NCI-H187 (cell line): ENCODE measurements around the gene PRLR.

Experiments
- DNase-seq, 2 experiments: peaks; one replicate each; lab custom pipeline; 2025; lab: John Stamatoyannopoulos, UW

PRLR gene

DNA sequence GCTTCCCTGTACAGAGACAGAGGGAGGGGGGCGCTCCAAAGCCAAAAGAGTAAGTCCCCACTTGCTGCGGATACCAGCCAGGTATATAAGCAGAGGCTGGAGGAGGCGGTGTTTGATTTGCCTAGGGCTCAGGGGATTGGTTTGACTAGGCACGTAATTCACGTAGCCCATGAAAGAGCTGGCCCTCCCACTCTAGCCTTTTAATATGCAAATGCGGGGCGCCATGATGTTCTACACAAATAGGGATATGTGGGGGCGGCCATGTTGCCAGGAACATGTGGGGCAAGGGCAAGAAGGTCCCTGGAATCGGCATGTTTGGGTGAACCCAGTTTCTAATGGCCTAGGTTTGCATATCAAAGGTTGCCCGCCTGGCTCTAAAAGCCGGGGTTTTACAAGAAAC is 3.3 kb upstream of the PRLR start:
- DNase-seq, result no peak

DNA sequence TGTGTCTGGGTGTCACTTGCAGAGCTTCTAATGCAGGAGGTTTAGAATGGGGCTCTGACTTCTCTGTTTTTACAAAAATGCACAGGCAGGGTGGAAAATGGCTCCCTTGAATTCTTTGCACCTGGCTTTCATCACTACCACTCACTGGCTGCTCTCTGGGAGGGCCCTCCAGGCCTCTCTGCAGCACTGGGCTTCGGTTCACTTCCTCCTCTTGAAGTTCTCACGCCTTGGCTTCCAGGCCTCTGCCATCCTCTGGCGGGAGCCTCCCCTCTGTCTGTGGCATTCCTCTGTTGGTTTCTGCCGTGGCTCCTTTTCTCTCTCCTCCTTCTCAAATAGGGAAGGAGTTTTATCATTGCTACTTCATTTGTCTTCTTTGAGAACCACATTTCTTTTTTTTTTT is 2.8 kb upstream of the PRLR start:
- no peak for DNase-seq

DNA sequence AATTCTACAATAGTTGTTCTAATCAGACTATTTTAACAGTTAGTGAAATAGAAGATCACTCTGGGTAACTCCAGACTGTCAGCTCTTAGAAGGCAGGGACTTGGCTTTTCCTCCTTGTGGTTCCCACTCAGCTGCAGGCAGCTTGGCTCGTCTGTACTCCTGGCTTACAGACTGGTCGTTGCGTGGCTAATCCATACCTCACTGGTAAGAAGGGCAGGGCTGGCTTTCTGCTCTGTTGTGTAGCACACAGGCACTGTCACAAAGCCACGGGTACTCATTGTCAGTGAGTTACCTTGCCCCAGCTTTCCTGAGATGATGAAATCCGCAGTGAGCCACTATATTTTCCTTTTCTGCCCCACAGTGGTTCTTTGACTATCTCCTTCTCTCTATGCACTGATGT is 1.8 kb upstream of the PRLR start:
- no peak for DNase-seq

DNA sequence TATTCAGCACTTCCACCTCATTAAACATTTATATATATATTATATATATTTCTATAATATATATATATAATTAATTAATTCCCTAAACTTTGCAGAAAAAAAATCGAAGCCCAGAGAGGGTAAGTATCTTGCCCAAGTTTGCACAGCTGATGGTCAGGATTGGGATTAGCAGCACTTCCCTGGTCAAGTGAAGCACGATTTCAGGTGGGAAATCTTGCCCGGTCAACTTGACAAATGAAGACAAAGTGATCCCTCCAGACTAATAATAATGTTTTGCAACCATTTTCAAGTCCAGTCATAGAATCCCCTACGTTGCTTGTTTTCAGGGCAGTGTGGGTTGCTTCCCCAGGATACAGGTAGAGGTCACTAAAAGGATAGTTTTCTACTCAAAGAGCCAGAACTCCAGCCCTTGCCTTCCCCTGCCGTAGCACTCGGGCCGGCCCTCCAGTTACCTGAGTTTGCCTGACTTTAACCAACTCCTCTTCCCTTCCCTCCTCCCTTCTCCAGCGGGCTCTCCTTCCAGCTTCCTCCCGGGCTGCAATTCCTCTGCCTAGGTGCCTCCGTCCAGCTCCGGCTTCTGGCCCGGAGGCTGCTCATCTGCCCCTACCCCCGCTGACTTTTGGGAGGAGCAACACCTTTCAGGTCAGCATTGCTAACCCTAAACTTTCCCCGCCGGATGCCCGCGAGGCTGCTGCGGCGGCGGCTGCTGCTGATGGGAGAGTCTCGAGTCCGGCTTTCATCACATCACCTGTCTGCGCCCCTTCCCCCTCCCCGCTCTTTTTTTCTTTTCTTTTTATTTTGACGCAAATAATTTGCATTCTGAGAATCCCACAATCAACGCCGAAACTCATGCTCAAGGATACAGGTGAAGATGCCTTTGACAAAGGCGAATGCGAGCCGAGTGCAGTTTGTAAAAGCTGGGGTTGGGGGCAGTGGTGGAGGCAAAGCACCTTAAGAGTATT is 930 bp downstream of the PRLR start:
- DNase-seq, result no peak

DNA sequence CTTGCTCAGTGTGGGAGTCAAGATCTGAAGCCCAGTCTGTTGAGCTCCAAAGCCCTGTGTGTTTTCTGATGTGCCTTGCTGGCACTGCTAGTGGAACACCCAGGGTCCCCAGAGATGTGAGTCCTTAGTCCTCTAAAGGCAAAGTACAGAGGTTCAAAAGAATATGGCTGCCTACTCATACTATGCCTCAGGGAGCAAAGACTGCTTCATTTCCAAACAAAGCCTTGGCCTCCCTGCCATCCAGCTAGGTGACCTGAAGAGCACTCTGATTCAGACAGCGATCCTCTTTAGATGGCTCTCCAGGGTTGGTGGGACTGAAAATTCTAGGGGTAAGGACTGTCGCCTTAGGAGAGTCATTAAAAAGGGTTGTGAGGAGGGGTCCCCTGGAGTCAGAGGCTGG is 2.0 kb downstream of the PRLR start:
- no peak for DNase-seq

DNA sequence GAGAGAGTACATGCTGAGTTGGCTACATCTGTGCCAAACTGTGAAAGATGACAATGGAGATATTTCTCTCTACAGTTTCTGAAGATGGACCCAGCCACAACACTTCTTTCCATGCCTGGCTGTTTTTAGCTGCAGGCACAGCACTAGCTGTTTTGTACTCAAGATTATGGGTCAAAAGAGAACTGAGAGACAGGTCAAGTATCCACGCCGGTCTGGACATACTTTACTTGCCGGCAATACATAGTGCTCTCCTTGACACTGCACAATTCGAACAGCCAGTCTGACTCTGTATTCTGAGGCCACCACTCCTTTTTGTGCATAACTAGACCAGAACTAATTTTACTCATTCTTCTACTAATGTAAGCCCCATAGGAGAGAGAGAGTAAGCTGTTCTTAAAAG is 2.6 kb downstream of the PRLR start:
- DNase-seq, result no peak

DNA sequence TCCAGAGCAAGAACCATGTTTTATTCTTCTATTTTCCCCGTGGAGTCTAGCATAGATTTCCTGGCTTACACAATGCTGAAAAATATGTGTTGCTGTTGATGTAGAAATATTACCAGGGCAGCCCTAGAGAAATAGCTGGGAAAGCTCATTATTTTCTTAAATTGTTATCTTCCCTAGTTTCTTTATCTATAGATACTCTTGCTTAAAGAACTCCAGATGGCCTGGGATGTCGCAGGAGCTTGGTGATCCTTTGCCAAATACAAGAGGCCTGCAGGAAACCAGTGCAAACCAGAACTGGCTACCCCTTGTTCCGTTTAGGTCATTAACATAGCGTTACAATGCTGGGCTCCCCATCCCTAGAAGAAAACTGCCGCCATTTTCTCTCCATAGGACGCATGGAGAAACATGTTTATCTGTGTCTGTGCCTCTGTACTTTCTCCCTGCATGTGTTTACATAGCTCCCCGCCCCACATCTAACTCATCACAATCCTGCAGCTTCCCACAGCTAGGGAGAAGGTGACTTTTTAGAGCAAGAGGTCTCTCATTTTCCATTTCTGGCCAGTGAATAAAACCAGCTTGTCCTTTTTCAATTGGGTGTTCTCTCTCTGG is 6.4 kb downstream of the PRLR start:
- no peak for DNase-seq

DNA sequence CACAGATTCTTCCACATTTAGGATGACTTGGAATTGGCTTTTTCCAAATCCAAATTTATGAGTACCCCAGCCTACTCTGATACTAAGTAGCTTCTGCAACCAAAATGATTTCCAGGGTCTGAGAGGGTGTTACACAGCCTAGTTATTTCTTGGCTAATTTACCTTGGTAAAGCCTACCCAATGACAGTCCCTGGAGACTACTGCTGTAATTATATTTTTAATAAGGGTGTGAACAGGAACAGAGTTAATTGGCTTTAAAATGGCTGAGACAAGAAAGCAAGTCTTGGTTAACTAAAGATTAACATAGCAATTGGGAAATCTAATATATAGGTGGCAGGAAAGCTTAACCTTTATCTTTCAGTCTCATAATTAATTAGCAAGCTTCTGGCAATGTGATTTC is 9.3 kb downstream of the PRLR start:
- DNase-seq, result no peak

DNA sequence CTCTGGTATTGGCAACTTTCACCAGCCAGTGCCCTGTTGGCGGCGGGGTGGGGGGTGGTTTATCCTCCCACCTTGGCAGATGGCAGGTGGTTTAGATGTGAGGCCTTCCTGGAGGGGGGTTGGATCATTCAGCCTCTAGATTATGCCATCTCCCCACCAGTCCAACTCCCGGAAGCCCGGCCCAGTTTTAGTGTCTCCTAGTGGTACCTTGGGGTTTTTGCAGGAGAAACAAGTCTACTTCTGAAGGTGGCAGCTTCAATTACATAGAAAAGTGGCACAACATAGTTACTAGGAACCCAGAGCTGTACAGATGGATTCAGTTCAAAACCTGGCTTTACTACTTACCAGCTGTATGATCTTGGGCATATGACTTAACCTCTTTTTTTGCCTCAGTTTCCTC is 11.3 kb downstream of the PRLR start:
- DNase-seq, result no peak

DNA sequence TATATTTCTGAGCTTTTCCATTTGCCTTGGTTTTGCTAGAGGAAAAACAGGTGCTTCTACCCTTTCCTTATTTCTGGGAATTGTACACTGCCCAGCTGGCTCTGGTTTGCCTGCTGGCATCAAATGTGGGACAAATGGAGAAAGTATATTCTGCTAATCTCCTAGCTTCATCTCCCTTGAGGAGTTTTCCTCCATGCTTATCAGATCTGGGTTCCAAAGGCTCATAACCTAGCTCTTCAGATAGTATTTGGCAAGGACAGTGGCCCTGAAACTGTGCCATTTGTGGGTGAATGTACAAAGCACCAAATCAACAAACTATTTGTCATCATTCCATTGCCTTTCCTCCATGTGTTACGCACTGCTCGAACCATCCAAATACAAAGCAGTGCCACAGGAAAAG is 16.2 kb downstream of the PRLR start:
- no peak for DNase-seq

DNA sequence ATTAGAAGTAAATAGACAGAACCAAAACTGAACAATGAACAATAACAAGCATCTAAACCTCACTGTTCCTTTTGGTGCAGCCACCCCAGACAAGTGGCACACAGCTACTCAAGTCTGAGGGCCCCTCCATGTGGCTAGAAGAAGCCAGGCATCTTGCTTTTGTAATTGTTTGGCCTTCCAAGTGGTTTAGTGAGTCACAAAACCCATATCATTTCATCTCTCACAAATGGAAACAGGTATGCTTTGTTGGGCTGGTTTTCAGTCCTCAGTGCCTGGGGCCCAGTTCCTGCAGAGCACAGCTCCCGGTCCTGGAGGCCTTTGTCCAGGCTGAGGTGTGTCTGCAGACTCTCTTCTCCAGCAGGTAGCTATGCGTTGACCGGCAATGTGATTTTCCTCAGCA is 16.7 kb downstream of the PRLR start:
- DNase-seq, result no peak

DNA sequence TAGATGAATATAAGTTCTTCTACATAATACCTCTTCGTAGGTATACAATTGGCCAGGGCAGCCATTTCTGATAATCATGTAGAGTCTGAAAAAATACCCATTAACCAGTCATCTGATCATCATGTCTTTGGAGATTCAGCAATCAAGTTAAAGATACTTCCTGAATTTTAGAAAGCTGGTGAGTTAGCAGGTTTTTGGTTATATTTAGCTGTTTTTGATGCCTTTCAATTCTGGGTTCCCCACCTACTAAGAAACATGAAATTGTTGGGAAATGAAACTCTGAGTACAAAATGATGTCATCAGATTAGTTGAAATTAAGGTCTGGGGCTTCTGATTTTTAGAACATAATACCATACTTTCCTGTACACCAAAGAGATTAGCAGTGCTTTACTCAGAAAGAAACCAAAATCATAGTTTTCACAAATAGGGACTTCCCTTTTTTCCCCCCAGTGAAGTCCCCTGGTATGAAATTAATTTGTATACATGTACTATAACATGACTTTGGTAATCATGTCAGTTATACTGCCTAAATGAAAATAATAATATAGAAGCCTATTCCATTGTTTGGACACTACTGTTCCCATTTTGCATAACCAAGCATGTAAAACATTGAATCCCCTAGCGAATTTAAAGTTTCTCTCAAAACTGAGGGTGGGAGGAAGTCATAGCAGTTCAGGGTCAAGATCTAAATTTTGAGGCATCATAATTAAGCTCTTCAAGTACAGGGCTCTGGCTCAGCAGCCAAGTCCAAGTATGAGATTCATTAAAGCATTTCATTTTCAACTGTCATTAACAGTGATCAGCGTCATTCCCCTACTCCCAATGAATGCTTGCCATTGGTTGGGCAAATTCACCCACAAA is 17.9 kb downstream of the PRLR start:
- DNase-seq, result no peak

DNA sequence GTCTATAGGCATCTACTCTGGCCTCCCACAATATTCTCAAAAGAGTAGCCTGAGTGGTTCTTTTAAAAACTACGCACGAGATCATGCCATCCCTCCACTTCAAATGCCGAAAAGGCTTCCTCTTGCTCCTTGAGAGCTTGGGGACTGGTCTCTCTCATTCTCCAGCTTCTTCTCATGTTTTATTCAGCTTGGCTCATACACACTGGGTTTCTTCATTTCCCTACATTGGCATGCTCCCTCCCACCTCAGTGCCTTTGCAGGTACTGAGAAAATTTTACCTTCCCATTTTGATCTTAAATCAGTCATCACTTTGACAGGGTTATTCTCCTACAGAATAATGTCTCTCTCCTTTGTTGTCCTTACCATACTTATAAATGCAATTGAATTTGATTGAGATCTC is 20.4 kb downstream of the PRLR start:
- DNase-seq, result no peak

DNA sequence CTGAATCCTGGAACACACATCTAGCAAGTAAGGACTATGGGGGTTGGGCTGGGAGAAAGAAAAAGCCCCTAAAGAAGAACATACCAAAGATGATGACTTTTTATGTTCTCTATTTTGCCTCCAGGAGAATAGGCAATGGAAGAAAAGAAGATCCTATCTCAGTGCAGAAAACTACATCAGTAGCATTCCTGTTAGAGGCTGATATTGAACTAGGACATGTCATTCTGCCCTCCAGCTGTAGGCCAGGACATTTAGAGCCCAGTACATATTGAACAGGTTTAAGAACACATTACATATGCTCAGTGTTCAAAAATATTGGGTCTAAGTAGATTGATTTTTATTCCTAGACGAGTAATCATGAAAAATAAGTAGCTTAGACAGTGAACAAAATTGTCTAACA is 24.7 kb downstream of the PRLR start:
- no peak for DNase-seq

DNA sequence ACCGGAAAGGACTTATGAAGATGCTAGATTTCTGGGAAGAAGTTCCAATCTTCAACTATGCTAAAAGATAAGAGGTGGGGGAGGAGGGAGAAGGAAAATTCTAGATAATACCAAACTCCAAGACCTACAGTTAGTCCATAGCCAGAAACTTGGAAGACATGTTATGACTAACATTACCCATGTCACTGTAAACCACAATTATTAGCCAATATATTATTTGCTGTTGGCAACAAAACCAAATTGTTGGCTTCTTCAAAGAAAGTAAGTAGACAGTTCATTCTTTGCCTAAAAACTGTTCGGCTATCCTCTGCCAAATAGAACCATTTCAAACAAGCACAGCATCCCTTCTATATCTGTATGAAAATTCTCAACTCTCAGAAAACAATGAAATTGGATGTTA is 25.1 kb downstream of the PRLR start:
- DNase-seq, result no peak

DNA sequence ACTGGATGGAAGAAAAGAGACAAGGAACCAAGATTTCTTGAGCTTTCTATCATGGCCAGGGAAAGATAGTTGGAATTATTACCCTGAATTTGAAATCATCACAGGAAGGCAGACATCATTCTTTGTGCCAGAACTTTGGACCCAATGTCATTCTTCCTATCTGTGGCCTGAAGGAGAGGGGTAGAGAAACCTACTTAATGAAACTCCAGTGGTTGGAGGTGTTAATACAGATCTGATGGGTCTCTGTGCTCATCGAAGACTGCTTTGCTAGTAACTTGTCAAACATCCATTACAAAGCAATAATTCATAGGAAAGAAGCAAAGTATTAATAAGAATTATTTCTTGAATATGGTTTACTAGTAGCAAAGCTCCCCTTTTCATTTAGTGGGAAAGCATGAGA is 26.9 kb downstream of the PRLR start:
- no peak for DNase-seq

DNA sequence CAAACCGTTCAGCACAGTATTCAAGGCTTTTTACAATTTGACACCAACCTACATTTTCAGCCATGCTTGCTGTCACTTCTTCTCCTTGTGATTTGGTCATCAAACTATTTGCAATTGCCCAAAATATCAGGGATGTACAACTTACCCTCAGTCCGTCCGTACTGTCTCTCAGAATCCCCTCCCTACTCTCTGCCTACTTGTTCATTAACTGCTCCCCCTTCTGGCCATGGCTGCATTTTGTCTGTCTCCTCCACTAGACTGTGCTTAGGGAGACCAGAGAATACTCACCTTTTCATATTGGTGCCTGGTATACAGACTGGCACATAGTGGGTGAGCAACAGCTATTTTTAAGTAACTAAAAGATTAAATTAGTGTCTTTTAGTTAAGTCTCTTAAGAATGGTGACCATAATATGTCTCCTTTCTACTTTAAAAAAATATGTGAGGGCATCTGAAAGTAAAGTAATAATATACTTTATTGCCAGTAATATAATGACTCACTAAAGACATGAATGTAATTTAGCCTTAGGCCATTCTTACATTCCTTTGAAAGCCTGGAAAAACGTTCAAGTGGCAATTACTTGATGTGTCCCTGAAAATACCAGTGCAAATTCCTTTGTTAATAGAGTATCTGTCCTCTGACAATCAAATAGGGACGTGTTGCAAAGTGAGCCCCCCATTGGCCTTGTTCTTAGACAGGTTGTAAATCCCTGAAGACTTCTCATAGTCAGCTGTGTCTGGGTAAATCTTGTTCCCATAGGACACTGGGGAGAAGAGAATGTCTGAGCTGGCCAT is 27.8 kb downstream of the PRLR start:
- no peak for DNase-seq

DNA sequence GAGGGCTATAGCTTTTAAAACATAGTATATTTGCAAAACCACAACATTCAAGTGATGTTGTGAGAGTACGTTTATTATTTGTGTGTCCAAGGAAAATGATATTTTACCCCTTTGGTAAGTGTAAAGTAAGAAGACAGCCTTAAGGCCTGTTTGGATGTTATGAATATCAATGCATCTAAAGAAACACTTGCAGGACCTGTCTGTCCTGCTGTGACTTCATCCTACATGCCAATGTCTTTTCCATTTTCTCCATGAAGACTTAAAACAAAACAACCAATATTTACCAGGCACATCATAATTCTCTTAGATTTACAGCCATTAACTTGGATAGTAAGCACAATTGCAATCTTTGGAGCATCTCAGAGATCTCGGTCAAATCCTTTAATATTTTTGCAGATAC is 29.0 kb downstream of the PRLR start:
- DNase-seq, result no peak

DNA sequence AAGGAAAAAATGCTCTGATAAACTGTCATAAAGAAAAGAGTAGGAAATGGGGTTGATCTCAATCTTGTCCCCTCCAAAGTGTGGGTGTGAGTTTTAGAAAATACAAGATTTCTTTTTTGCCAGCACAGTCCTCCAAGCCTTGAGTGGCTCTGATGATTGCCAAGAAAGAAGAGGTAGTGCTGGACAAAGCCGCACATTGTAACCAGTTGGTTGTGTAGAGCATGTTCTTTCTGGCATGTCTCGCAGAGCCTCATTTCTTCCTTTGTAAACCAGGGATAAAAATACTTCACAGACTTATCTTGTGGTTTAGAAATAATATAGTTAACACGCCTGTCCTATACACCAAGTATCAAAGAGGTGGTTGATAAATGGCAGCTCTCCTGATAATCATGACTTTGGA is 30.4 kb downstream of the PRLR start:
- DNase-seq, result no peak

DNA sequence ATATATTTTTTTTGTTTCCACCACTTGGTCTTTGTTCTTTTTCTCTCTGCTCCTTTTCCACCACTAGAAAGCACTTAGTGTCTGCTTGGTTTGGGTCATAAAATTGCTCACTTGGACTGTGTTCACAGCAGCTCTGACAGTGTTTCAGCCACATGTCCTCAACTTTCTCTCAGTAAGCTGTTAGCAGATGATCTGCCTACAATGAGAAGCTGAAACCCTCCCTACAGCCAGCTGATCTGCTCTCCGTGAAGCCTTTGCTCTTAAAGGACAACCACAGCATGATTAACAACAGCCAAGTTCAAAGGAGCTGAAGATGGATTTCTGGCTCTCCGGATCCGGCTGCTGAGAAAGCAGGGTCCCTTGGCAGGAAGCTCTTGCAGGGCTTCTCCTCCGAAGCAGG is 31.6 kb downstream of the PRLR start:
- no peak for DNase-seq

DNA sequence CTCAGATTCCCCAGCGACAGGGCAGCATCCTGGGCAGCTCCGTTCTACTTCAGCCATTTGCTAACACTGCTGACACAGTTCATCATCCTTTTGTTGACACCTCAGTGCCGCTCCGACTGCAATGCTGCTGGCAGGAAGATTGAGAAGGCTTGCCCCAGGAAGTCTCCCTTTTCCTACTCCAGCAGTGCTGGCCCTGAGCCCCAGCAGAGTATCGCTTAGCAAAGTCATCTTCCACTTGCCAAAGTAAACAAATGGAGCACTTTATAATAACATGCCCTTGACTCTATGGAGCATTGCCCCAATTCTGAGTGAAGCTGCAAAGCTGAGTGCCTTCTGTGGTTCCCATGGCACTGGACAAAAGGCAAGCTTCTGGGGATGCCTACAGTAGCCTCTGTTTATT is 32.2 kb downstream of the PRLR start:
- no peak for DNase-seq

DNA sequence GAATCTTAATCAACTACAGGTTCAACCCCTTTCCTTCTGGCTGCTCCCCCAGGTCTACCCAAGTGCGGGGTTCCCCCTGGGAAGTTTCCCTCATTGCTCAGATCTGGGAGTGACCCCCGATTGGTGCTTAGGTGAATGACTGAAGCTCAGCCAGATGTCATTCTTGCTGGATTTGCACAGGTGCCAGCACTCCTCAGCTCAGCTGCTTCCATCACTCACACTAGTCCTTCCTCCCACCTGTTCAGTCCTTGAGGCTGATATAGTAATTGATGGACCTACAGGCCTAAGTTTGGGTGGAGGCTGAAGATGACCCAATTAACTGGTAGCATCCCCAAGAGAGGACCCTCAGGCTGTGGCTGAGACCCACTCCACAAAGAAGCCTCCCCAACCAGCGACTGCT is 32.9 kb downstream of the PRLR start:
- no peak for DNase-seq
